ENCODE data around the gene EPHB3. TPM values are rescaled to one million over a fixed set of nuclear protein-coding genes. Genes with fewer than 3 reads are reported as not detected.

Gene EPHB3
- total RNA-seq, 4 donors from 2014 or later: 6.0 to 59.4 (median 17.2) TPM

DNA sequence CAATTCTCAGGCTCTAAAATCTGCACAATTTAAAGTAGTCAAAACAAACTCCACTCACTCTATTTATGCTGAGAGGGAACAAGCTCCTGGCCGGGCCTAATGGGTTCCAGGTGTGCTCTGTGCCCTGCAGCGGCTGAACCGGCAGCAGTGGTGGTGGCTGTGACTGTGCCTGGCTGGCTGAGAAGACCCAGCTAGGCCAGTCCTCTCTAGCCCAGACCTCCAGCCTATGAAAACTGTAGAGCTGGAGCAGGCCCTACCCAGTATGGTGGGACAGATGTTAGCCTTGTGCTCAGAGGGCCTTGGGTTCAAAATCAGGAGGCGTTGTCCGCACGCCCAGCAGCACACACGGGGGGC, 37.0 kb downstream of the EPHB3 start:
- Histone ChIP-seq H3K36me3 (no peaks in the 10 kb centered on the region), H3K27ac (no peak overlapping the region), H3K9me3 (no peaks in the 10 kb centered on the region)

DNA sequence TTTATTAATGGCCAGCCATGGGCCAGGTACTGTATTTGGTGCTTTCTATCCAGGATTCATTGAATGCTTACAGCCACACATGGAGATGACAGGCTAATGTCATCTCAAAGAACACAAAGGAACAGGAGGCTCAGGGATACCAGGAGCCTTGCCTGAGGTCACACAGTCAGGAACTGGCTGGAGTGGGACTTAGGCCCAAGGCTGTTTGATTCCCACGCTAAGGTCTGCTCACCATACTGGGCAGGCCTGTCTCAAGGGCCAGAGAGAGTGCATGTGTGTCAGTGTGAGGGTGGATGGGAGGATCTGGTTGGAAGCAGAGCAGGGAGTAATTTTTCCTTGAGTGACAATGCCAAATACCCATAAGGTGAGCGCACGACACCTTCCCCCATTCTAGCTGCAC, 37.6 kb downstream of the EPHB3 start:
- Histone ChIP-seq H3K27me3 (peaks cover 0 to 16% of the 10 kb centered on the region in 2 donors), H3K36me3 (no peaks in the 10 kb centered on the region), H3K4me1 (peaks cover 0 to 30% (median 11%) of the 10 kb centered on the region in 4 donors), H3K27ac (no peak overlapping the region), H3K4me3 (no peak overlapping the region), H3K9me3 (no peaks in the 10 kb centered on the region)
- TF ChIP-seq POLR2A (IDR thresholded peaks at IDR 0.05): no peak
- TF ChIP-seq, protein P1, sequence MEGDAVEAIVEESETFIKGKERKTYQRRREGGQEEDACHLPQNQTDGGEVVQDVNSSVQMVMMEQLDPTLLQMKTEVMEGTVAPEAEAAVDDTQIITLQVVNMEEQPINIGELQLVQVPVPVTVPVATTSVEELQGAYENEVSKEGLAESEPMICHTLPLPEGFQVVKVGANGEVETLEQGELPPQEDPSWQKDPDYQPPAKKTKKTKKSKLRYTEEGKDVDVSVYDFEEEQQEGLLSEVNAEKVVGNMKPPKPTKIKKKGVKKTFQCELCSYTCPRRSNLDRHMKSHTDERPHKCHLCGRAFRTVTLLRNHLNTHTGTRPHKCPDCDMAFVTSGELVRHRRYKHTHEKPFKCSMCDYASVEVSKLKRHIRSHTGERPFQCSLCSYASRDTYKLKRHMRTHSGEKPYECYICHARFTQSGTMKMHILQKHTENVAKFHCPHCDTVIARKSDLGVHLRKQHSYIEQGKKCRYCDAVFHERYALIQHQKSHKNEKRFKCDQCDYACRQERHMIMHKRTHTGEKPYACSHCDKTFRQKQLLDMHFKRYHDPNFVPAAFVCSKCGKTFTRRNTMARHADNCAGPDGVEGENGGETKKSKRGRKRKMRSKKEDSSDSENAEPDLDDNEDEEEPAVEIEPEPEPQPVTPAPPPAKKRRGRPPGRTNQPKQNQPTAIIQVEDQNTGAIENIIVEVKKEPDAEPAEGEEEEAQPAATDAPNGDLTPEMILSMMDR (IDR thresholded peaks at IDR 0.05): no peak
- no peak for DNase-seq

More for the DNA sequence above, 37.0 kb downstream of the EPHB3 start:
- TF ChIP-seq POLR2A (IDR thresholded peaks at IDR 0.05): no peak
- TF ChIP-seq, protein P1 (IDR thresholded peaks at IDR 0.05): no peak
- peaks cover 0 to 16% of the 10 kb centered on the region in 2 donors for H3K27me3 ChIP-seq
- DNase-seq: no peak
- H3K4me3 ChIP-seq: no peak overlapping the region
- peaks cover 0 to 24% (median 9%) of the 10 kb centered on the region in 4 donors for H3K4me1 ChIP-seq

DNA sequence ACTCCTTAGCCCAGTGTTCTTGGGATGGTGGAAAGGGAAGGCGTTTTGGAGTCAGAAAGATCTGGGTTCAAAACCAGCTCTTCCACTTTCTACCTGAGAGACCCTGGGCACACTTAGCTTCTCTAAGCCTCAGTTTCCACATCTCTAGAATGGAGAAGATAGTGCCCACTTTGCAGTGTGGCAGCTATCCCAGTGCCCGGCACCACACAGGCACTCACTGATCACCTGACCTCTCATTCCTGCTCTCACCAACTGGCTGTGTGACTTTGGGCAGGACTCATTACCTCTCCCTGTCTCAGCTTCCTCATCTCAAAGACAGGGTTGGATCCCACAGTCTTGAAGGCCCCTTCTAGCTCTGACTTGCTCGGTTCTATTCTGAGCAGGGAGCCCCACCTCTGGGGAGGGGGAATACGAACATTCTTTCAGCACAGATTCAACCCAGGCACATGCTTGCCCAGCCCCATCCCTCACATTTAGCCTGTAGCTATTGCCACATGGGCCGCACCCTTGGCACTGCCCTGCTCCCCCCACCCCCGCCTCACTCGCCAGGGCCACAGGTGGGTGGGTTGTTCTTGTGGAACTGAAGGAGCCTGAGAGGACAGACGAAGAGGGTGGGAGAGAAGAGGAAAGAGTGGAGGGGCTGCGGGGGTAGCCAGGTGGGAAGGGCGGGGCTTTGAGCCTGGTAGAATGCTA, 39.2 kb downstream of the EPHB3 start:
- peaks cover 0 to 16% of the 10 kb centered on the region in 2 donors for H3K27me3 ChIP-seq
- no peaks in the 10 kb centered on the region for H3K9me3 ChIP-seq
- no peak overlapping the region for H3K27ac ChIP-seq
- H3K4me3 ChIP-seq: no peak overlapping the region
- H3K4me1 ChIP-seq: peaks cover 0 to 39% (median 12%) of the 10 kb centered on the region in 4 donors
- no peak for TF ChIP-seq POLR2A (IDR thresholded peaks at IDR 0.05)
- TF ChIP-seq, protein P1 (IDR thresholded peaks at IDR 0.05): no peak
- H3K36me3 ChIP-seq: no peaks in the 10 kb centered on the region
- DNase-seq: no peak

DNA sequence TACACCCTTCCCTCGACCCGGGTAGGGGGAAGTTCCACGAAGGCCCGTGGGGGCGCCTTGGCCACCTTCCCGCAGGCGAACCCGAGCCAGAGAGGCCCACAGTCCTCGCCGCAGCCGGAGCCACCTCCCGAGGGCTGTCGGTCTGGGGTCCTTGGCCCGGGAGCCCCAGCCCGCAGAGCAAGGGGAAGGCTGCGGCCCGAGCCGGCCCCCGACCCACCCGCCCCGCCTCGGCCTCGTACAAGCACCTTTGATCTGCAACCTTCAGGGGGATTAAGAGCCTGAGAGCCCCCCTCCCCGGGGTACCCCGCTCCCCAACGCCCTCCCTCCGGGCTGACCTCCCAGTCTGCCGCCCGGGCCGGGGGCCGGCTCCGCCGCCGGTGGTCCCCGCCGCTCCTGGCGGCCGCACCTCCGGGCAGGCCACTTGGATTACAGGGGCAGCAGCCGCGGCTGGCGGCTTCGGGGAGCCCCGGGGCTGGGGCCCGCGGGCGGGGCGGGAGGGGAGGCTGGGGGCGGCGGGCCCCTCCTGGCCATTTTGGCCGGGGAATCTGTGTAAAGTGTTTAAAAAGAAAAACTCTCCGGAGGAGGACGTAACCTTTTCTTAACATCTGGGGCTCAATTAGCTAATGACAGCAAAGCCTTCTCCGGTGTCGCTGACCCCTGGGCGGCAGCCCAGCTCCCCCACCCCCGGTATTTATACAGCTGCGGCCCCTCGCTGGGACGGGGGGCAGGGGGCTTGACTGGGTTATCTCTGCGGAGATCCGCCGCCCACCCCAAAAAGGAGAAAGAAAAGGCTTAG, 40.2 kb downstream of the EPHB3 start:
- Histone ChIP-seq H3K27ac (no peak overlapping the region), H3K4me1 (peaks cover 0 to 39% (median 12%) of the 10 kb centered on the region in 4 donors), H3K27me3 (peaks cover 0 to 16% of the 10 kb centered on the region in 2 donors), H3K36me3 (no peaks in the 10 kb centered on the region), H3K4me3 (peak overlapping the region in 3 of 4 donors; percentile 18 to 34 (median 27)), H3K9me3 (no peaks in the 10 kb centered on the region)
- TF ChIP-seq, protein P1 (IDR thresholded peaks at IDR 0.05): no peak
- TF ChIP-seq POLR2A (IDR thresholded peaks at IDR 0.05): no peak
- no peak for DNase-seq

DNA sequence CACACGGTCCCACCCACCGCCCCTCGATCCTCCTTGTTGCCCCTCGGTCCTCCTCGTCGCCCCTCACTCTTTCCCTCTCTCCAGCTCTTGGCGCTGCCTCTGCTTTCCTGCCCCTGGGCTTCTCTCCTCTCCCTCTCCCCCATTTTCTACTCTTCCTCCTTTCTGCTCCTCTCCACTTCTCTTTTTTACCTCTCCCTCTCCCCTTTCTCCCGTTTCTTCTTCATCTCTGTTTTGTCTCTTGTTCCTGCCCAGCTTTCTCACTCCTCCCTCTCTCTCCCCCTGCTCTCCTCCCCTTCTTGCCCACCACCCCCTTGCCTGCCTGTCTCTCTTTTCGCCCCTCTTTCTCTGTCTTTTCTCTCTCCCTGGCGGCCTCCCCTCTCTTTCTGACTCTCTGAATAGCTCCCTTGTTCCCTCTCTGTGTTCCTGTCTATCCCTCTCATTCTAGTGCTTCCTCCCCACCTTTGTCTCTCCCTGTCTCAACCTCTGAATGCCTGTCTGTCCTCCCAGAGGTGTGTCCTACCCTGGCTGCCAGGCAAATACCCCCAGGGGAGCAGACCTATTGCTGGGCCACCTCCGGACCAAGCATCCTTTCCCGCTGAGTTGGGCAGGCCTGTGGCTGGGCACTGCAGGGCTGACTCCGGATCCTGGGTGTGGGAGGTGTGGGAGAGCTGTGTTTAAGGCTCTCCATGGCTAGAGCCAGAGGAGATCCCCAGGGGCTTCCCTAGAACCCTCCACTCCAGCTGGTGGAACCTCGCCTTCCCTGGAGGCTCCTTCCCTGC, 41.0 kb downstream of the EPHB3 start:
- Histone ChIP-seq H3K27me3 (peaks cover 0 to 16% of the 10 kb centered on the region in 2 donors), H3K4me3 (peak overlapping the region in 2 of 4 donors; percentile 18 to 34), H3K27ac (no peak overlapping the region), H3K4me1 (peaks cover 0 to 39% (median 12%) of the 10 kb centered on the region in 4 donors), H3K9me3 (no peaks in the 10 kb centered on the region), H3K36me3 (no peaks in the 10 kb centered on the region)
- TF ChIP-seq, protein P1 (IDR thresholded peaks at IDR 0.05): no peak
- TF ChIP-seq POLR2A (IDR thresholded peaks at IDR 0.05): no peak
- peak in 1 of 3 donors; percentile 53 for DNase-seq
